GM18868 (cell line): ENCODE measurements around the gene KCNMB2.

Source experiments
- ATAC-seq: cut with Tn5 transposase; IDR thresholded peaks from one replicate; pipeline ENCODE4 v1.9.1; 2021; ENCODE audit warnings: mild to moderate bottlenecking, moderate library complexity; ENCODE audit not compliant: unreplicated experiment

KCNMB2 gene

DNA sequence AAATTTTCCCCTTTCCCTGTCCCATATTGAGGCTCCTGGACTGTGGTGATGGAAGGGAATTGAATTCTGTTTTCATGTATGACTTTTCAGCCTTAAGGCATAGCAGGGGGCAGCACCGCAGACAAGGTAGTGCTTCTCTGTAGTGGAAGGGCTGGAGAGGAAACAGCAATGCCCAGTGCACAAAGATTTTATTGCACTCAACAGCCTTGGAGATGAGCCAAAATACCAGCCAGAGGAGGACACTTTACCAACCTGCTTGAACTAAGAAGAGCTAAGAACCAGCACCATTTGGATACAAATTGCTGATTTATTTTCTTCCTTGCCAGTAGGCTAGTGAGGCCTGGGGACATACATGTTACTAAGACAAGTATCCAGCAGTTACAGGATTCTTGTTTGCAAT lies 98.7 kb downstream of the KCNMB2 start:
- no peak for ATAC-seq

- ATAC-seq = no peak
Measured at GRCh38 chr3:178637802-178638201, 101.6 kb downstream of the KCNMB2 start.

DNA sequence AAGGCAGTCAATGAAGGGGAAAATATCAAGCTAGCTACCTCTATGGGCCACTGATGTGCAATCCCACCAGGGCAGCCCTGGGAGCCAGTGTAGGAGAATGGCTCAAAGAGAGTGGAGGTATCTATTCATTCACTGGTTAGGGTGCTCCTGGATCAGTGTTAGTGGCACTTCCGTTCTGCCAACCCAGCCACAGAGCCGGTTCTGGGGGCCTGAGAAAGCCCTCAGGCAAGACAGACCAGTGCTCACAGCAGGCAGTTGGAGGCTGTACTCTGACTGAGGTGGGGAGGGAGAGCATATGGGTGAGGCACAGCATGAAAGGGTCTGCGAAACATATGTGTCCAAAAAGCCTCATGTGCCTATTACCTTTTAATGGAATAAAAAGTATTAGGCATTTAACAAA lies 109.3 kb downstream of the KCNMB2 start:
- ATAC-seq = no peak

DNA sequence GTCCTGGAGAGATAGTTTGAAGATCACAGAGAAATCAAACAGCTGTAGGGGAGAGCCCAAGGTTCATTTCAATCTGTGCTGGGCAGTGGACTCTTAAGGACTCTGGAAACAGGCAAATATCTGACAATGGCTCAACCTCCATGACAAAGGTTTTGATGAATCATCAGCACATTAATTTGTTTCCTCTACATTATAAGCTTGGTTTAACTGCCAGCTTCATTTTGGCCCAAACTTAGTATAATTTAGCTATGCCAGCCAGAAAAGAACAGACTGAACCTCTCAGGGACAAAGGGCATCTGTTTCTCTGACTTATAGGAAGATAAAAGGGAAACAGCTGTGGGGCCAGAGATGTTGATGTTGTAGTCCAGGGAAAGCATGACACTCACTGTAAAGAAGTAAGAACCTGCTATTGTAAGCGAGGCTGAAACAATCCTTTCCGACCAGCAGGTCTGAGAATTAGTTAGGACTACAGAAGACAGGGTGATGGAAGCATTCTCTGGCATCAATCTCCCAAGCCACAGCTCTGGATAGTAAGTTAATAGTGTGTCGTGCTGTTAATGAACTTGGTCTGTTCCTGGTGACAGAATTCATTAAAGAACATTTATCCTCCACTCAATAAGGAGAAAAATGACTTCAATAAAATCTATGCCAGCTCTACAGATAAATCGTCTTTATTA lies 110.1 kb downstream of the KCNMB2 start:
- no peak for ATAC-seq

GRCh38 chr3:178655488-178655887 lies 119.3 kb downstream of the KCNMB2 start:
- ATAC-seq = no peak

DNA sequence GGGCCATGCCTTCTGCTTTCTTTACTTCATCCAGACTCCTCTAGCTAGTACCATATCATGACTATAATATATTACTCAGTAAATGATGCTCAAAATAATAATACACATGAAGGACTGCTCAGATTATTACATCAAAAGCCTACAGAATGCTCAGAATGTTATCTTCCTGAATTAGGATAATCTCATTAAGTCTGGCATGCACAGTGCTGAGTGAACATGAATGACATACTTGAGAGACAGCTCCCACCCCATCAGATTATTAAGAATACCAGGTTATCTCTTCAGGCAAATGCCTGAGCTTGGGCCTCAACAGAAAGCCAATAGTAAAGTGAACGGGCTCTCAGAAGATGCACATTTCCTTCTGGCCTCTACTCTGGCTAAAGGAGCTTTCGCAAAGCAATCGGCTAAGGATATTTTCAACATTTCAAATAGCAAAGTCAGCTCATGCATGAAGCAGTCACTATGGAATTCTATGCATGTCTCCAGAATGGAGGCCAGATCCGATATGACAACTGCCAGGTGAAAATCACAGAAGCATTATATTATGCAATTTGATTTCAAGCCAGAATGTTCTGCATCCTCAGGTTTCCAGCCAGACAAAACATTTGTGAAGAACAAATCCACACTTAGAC lies 122.6 kb downstream of the KCNMB2 start:
- ATAC-seq = no peak

GRCh38 chr3:178663201-178663934 lies 127.1 kb downstream of the KCNMB2 start:
- ATAC-seq = peak; percentile 88

GRCh38 chr3:178665747-178666146 lies 129.5 kb downstream of the KCNMB2 start:
- ATAC-seq = no peak

- ATAC-seq = peak; percentile 26
Measured at GRCh38 chr3:178669022-178669601, 132.9 kb downstream of the KCNMB2 start.

DNA sequence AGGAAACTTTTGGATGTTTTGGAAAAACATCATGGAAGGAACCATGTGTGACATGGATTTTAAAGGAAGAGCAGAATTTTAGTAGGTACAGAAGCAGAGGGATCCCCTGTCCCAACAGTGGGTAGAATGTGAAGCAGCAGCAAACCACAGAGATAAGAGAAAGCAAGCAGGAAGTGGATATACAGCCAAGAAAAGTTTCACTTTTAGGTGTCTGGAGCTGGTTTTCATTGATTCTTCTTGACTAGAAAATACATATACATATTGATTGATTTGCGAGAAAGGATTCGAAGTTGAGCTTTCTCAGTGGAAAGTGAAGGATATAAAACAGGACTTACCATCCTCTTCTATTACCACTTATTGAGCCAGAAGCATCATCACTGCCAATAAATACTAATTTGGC lies 133.5 kb downstream of the KCNMB2 start:
- ATAC-seq = peak; percentile 48

GRCh38 chr3:178671377-178671776 lies 135.1 kb downstream of the KCNMB2 start:
- ATAC-seq = peak; percentile 48

- peak; percentile 56 for ATAC-seq
Measured at GRCh38 chr3:178671791-178672190, 135.6 kb downstream of the KCNMB2 start.

GRCh38 chr3:178672275-178672674 lies 136.0 kb downstream of the KCNMB2 start:
- ATAC-seq = no peak

- ATAC-seq = no peak
Measured at GRCh38 chr3:178673529-178673928, 137.3 kb downstream of the KCNMB2 start.

DNA sequence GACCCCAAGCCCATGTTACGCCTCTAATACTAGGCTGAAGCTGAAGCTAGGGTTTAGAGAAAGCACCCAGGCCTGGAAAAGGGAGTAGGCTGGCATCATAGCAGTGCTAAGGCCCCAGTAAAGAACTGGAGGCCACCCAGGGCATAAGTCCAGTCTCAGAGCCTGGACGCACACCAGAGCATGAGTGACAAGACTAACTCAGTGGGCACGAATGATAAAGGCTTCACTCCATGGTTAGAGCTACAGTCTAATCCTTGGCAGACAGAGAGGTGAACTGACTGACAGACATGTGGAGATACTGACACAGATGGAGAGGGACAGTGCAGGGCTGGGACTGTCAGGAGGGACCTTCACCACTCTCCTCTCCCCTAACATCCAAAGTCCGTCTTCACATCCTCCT lies 139.8 kb downstream of the KCNMB2 start:
- no peak for ATAC-seq

DNA sequence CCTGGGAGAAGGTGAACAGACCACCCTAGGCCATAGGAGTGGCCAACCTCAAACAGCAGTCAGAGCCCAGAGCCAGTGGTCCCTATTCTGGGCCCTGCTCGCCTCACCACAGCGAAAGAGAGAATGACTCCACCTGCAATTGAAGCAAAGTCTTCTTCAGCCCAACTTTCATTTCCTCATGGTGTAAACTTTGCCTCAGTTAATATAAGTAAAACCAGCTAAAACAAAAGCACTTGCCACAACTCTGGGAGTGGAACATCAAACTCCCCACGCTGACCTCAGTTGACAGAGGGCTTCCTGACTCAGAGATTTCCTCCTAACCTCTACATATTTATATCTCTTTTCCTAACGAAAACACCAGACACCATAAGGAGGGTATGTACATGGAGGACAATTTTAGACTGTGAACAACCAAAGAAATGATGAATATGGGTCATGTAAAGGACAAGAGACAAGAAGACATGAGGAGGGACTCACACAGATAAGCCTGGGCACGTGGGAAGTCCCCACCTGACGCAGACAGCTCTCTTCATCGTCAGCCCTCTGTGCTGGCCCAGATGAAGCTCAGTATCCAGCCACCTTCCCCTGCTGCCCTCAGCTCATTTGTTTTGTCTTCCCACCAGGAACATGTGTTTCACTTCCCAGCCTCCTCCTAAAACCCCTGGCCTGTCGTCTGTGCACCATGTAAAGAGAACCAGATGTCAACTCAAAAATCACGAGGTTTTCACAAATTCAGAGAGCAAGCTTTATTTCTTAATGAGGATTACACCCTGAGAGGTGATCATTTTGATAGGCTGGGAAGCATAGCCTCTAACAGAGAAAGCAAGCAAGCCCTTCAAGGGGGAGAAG lies 140.9 kb downstream of the KCNMB2 start:
- peak; percentile 82 for ATAC-seq

- ATAC-seq = no peak
Measured at GRCh38 chr3:178677961-178678360, 141.7 kb downstream of the KCNMB2 start.

DNA sequence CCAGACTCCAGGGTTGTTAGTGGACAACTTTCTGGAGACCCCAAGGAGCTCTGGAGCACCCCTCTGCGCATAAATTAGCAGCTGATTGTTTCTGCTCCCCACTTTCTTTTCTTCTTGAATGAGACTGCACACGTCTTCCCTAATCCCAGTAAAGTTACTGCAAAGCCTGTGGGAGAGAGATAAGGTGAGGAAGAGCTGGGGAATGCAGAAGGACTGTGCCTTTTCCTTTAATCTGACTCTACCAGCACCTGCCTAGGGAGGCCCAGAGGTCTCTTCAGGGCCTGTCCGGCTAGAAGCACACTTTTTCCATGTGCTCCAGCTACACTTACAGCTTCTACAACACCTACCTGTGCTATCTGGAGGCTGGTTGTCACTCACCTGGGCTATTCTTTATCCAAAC lies 143.8 kb downstream of the KCNMB2 start:
- no peak for ATAC-seq

DNA sequence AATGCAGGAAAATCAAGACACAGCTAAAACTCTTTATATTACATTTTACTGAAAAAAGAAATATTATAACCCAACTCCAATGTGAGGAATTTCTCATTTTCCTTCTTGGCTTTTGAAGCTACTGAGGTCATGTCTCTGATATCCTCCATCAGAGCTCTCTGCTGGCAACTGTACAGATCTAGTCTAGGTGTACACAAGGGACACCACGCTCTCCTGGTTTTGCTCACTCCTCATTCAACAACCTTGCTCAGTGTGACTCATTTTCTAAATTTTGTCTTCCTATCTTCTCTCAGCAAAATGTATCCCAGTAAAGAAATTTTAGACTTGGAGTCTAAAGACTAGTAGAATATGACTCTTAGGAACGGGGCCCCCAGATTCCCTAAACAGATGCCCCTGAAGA lies 144.3 kb downstream of the KCNMB2 start:
- no peak for ATAC-seq

- no peak for ATAC-seq
Measured at GRCh38 chr3:178684881-178685590, 148.8 kb downstream of the KCNMB2 start.
